Bronchial epithelial cell (primary cell): ENCODE measurements around the gene ZNF37A. TPM values are rescaled to one million over a fixed set of nuclear protein-coding genes. Genes with fewer than 3 reads are reported as not detected.
A peak's percentile ranks its signal among the peaks of the same experiment; 100 is the strongest.
"Not testable (repeated sequence)": the region's sequence is repeated elsewhere in the genome, so short reads cannot be mapped to it uniquely, and the experiment has no call there.

Experiments used
- DNase-seq: peaks from one replicate; pipeline ENCODE4 v3.0.0-alpha.2; 2010; ENCODE audit warnings: low read depth
- FAIRE-seq: peaks from 2 replicates; lab custom pipeline; 2011; peaks lifted over from hg19 to GRCh38; lab: Jason Lieb, UNC
- H3K27me3 ChIP-seq: 2 replicates; pipeline ENCODE4 v1.5.1; 2011; ENCODE audit warnings: low read length; ENCODE audit not compliant: control insufficient read depth, insufficient read depth
- H3K36me3 ChIP-seq: 2 replicates; pipeline ENCODE4 v1.5.1; 2011; ENCODE audit warnings: low read length; ENCODE audit not compliant: control insufficient read depth, insufficient read depth
- H3K4me3 ChIP-seq: 2 replicates; pipeline ENCODE4 v1.5.1; 2011; ENCODE audit warnings: mild to moderate bottlenecking, low read depth, low read length, control low read depth
- CTCF ChIP-seq: IDR thresholded peaks from 2 replicates; pipeline ENCODE4 v1.5.1; 2011; ENCODE audit warnings: mild to moderate bottlenecking, moderate library complexity, low read length, control low read depth, inconsistent platforms; ENCODE audit not compliant: insufficient read depth, severe bottlenecking
- total RNA-seq: library from RNA; depleted of rRNA; stranded (reverse); fragments of >200 nt; gene quantifications from 2 replicates; pipeline ENCODE4 v1.2.1, GENCODE V29; 2014

Gene ZNF37A
- 12.1 and 14.6 TPM in 2 replicates for total RNA-seq

- Histone ChIP-seq H3K36me3 (peaks cover 2% of the 10 kb centered on the region), H3K4me3 (peak within 1 kb of the TSS; percentile 68), H3K27me3 (no peaks in the 10 kb centered on the region)
- no peak for TF ChIP-seq CTCF
- no peak for FAIRE-seq
- peak; percentile 93 for DNase-seq
Measured at GRCh38 chr10:38094158-38094926, at the start of gene ZNF37A. TSS of gene ZNF37A (plus strand) at chr10:38094337. CDS start at chr10:38096618, 2,281 bp downstream.

- Histone ChIP-seq H3K36me3 (peaks cover 2% of the 10 kb centered on the region), H3K4me3 (no peak overlapping the region), H3K27me3 (no peaks in the 10 kb centered on the region)
- no peak for DNase-seq
- FAIRE-seq: no peak
- TF ChIP-seq CTCF: no peak
Measured at GRCh38 chr10:38045129-38045528, 49.0 kb upstream of the ZNF37A start.

- H3K36me3 ChIP-seq: peaks cover 3% of the 10 kb centered on the region
- DNase-seq: no peak
Measured at GRCh38 chr10:38047666-38048065, 46.5 kb upstream of the ZNF37A start.

GRCh38 chr10:38050212-38050611 lies 43.9 kb upstream of the ZNF37A start:
- FAIRE-seq: peak; percentile 97
- DNase-seq: no peak
- Histone ChIP-seq H3K36me3 (peaks cover 2% of the 10 kb centered on the region), H3K4me3 (no peak overlapping the region), H3K27me3 (no peaks in the 10 kb centered on the region)
- TF ChIP-seq CTCF: no peak

More at GRCh38 chr10:38047666-38048065, 46.5 kb upstream of the ZNF37A start:
- no peak for FAIRE-seq
- Histone ChIP-seq H3K27me3 (no peaks in the 10 kb centered on the region), H3K4me3 (no peak overlapping the region)
- no peak for TF ChIP-seq CTCF

- H3K27me3 ChIP-seq: no peaks in the 10 kb centered on the region
- no peak overlapping the region for H3K4me3 ChIP-seq
- DNase-seq (peak; percentile 94), FAIRE-seq (no peak)
- H3K36me3 ChIP-seq: peaks cover 2% of the 10 kb centered on the region
- TF ChIP-seq CTCF: no peak
Measured at GRCh38 chr10:38054361-38054797, 39.8 kb upstream of the ZNF37A start.

GRCh38 chr10:38055274-38055894 lies 38.8 kb upstream of the ZNF37A start:
- not testable (repeated sequence) for H3K4me3 ChIP-seq, DNase-seq, H3K27me3 ChIP-seq, H3K36me3 ChIP-seq, FAIRE-seq

GRCh38 chr10:38069663-38070062 lies 24.5 kb upstream of the ZNF37A start:
- not testable (repeated sequence) for H3K4me3 ChIP-seq, H3K36me3 ChIP-seq, H3K27me3 ChIP-seq, FAIRE-seq
- peak; percentile 77 for DNase-seq
